WTC11 (cell line): Measurements from ENCODE around the gene DEFB132. TPM values are rescaled to one million over a fixed set of nuclear protein-coding genes. Genes with fewer than 3 reads are reported as not detected.
"Not testable (repeated sequence)": the region's sequence is repeated elsewhere in the genome, so short reads cannot be mapped to it uniquely, and the experiment has no call there.

Experiments
- ATAC-seq: fragments of 200-7000 bp; cut with Tn5 transposase; 2 replicates; pipeline ENCODE4 v1.10.0; 2021; ENCODE audit warnings: mild to moderate bottlenecking, moderate library complexity
- CTCF ChIA-PET: fragments of 300-600 bp; sonication (Branson Sonifier 250); formaldehyde crosslinking; loops from one replicate; lab custom pipeline; 2021; ENCODE audit warnings: antibody characterized with exemption; lab: Charles Lee
- POLR2A ChIA-PET: fragments of 350-600 bp; sonication (Branson Sonifier 250); formaldehyde crosslinking; loops from one replicate; lab custom pipeline; 2021; ENCODE audit warnings: antibody characterized with exemption; lab: Charles Lee
- DNase-seq: peaks from one replicate; pipeline ENCODE4 v3.0.0; 2021; ENCODE audit warnings: low spot score
- H3K27ac Mint-ChIP-seq: 2 replicates; pipeline ENCODE4 v1.8.0; 2021; ENCODE audit warnings: mixed read lengths
- H3K27me3 Mint-ChIP-seq: 2 replicates; pipeline ENCODE4 v1.8.0; 2021; ENCODE audit warnings: low read depth, mild to moderate bottlenecking, moderate library complexity, mixed read lengths
- H3K36me3 Mint-ChIP-seq: 2 replicates; pipeline ENCODE4 v1.8.0; 2021; ENCODE audit warnings: mixed read lengths
- H3K4me1 Mint-ChIP-seq: 2 replicates; pipeline ENCODE4 v1.8.0; 2022; ENCODE audit warnings: mixed read lengths
- H3K4me3 Mint-ChIP-seq: 2 replicates; pipeline ENCODE4 v1.8.0; 2021; ENCODE audit warnings: mild to moderate bottlenecking, moderate library complexity, mixed read lengths
- H3K9me3 Mint-ChIP-seq: 2 replicates; pipeline ENCODE4 v1.8.0; 2021; ENCODE audit warnings: mixed read lengths
- ATF6 ChIP-seq: sonication (generic); formaldehyde crosslinking; IDR thresholded peaks from 2 replicates; pipeline ENCODE4 v1.8.1; 2023; ENCODE audit warnings: mild to moderate bottlenecking, missing genetic modification reagents
- CDX4 ChIP-seq: fragments of 250-450 bp; sonication (Bioruptor Pico); IDR thresholded peaks from 2 replicates; pipeline ENCODE4 v1.9.0; 2021; ENCODE audit warnings: moderate library complexity, mild to moderate bottlenecking, inconsistent platforms, borderline replicate concordance
- CTCF ChIP-seq: fragments of 200-600 bp; IDR thresholded peaks from 2 replicates; pipeline ENCODE4 v1.8.0; 2022; ENCODE audit warnings: antibody characterized with exemption
- E2F4 ChIP-seq: sonication (generic); formaldehyde crosslinking; IDR thresholded peaks from 2 replicates; pipeline ENCODE4 v1.8.1; 2022; ENCODE audit warnings: low read depth, mild to moderate bottlenecking, moderate library complexity, missing genetic modification reagents, borderline replicate concordance
- E2F5 ChIP-seq: sonication (generic); formaldehyde crosslinking; IDR thresholded peaks from 2 replicates; pipeline ENCODE4 v1.8.1; 2022; ENCODE audit warnings: mild to moderate bottlenecking, moderate library complexity, missing genetic modification reagents
- FOXJ3 ChIP-seq: sonication (generic); formaldehyde crosslinking; IDR thresholded peaks from 2 replicates; pipeline ENCODE4 v1.9.0; 2021; ENCODE audit warnings: missing genetic modification reagents, mild to moderate bottlenecking, borderline replicate concordance
- GABPB1 ChIP-seq: sonication (generic); formaldehyde crosslinking; IDR thresholded peaks from 2 replicates; pipeline ENCODE4 v1.8.1; 2023; ENCODE audit warnings: mild to moderate bottlenecking, missing genetic modification reagents
- NR3C1 ChIP-seq: sonication (generic); formaldehyde crosslinking; conservative IDR thresholded peaks from 2 replicates; pipeline ENCODE4 v1.8.1; 2023; ENCODE audit warnings: low read depth, mild to moderate bottlenecking, missing genetic modification reagents
- PREB ChIP-seq: sonication (generic); formaldehyde crosslinking; IDR thresholded peaks from 2 replicates; pipeline ENCODE4 v1.8.1; 2022; ENCODE audit warnings: mild to moderate bottlenecking, missing genetic modification reagents, moderate library complexity, borderline replicate concordance
- RELA ChIP-seq: sonication (generic); formaldehyde crosslinking; IDR thresholded peaks from 2 replicates; pipeline ENCODE4 v1.8.1; 2022; ENCODE audit warnings: missing genetic modification reagents, mild to moderate bottlenecking, borderline replicate concordance
- SOX15 ChIP-seq: fragments of 250-450 bp; sonication (Bioruptor Pico); IDR thresholded peaks from 2 replicates; pipeline ENCODE4 v1.9.0; 2021; ENCODE audit warnings: mild to moderate bottlenecking
- ZNF512 ChIP-seq: sonication (generic); formaldehyde crosslinking; IDR thresholded peaks from 2 replicates; pipeline ENCODE4 v1.8.1; 2022; ENCODE audit warnings: missing genetic modification reagents, borderline replicate concordance
- ZNF671 ChIP-seq: fragments of 250-450 bp; sonication (Bioruptor Pico); IDR thresholded peaks from 2 replicates; pipeline ENCODE4 v1.8.0; 2021; ENCODE audit warnings: mild to moderate bottlenecking
- total RNA-seq: library from RNA; stranded (reverse); gene quantifications from 3 replicates; pipeline ENCODE4 v1.2.3, GENCODE V29; 2021

DEFB132 gene
- total RNA-seq, 1 experiment from 2014 or later, result not detected

- no peak for ATAC-seq
- no peaks in the 10 kb centered on the region for H3K36me3 Mint-ChIP-seq
- ChIA-PET POLR2A (no interaction called here), CTCF (no interaction called here)
- no peak for DNase-seq
- no peak overlapping the region for H3K27ac Mint-ChIP-seq
- H3K9me3 Mint-ChIP-seq, result peaks cover 8% of the 10 kb centered on the region
- no peaks in the 10 kb centered on the region for H3K4me1 Mint-ChIP-seq
- H3K27me3 Mint-ChIP-seq, result peaks cover 78% of the 10 kb centered on the region
- no peak overlapping the region for H3K4me3 Mint-ChIP-seq
- TF ChIP-seq ATF6 (CRISPR knock-in tag) (no peak), NR3C1 (CRISPR knock-in tag) (no peak), ZNF671 (CRISPR knock-in tag) (no peak), CDX4 (CRISPR knock-in tag) (no peak), E2F5 (CRISPR knock-in tag) (no peak), FOXJ3 (CRISPR knock-in tag) (no peak)
These were observed 36.2 kb upstream of the DEFB132 start for GRCh38 chr20:221258-221830.

GRCh38 chr20:225879-226278, 31.6 kb upstream of the DEFB132 start:
- ATAC-seq, POLR2A ChIA-PET, H3K4me1 Mint-ChIP-seq, H3K4me3 Mint-ChIP-seq, H3K27ac Mint-ChIP-seq, H3K36me3 Mint-ChIP-seq, DNase-seq, H3K9me3 Mint-ChIP-seq, CTCF ChIA-PET: not testable (repeated sequence)
- peaks cover 79% of the 10 kb centered on the region for H3K27me3 Mint-ChIP-seq

GRCh38 chr20:226958-227357, 30.6 kb upstream of the DEFB132 start, which contains the start of gene DEFB129:
TSS of gene DEFB129 (plus strand) at chr20:227258. CDS start at chr20:227289, 31 bp downstream.
- no peak within 1 kb of the TSS for H3K27ac Mint-ChIP-seq
- no peak for TF ChIP-seq ZNF512 (CRISPR knock-in tag)
- no peak for TF ChIP-seq RELA (CRISPR knock-in tag)
- no peak for TF ChIP-seq CTCF
- no peak within 1 kb of the TSS for H3K4me3 Mint-ChIP-seq
- ChIA-PET POLR2A (no interaction called here), CTCF (interaction anchor here (1.5 kb wide), 1 partner anchor 39 kb away, joined by 4 read pairs; no protein-coding TSS in a partner anchor)
- no peaks in the 10 kb centered on the region for H3K36me3 Mint-ChIP-seq
- no peak for ATAC-seq
- peaks cover 8% of the 10 kb centered on the region for H3K9me3 Mint-ChIP-seq
- no peaks in the 10 kb centered on the region for H3K4me1 Mint-ChIP-seq
- DNase-seq, result no peak
- peaks cover 78% of the 10 kb centered on the region for H3K27me3 Mint-ChIP-seq

GRCh38 chr20:227439-228105, 30.0 kb upstream of the DEFB132 start:
- H3K27ac Mint-ChIP-seq, result no peak overlapping the region
- CTCF ChIA-PET, result interaction anchor here (1.5 kb wide), 1 partner anchor 39 kb away, joined by 4 read pairs; no protein-coding TSS in a partner anchor
- H3K27me3 Mint-ChIP-seq, result peaks cover 80% of the 10 kb centered on the region
- TF ChIP-seq E2F4, result no peak
- TF ChIP-seq CTCF, result no peak
- no peak for TF ChIP-seq PREB (CRISPR knock-in tag)
- TF ChIP-seq SOX15, result no peak
- no peak for TF ChIP-seq GABPB1

More at GRCh38 chr20:227439-228105, 30.0 kb upstream of the DEFB132 start:
- H3K4me1 Mint-ChIP-seq, result no peaks in the 10 kb centered on the region
- no peaks in the 10 kb centered on the region for H3K36me3 Mint-ChIP-seq
- H3K9me3 Mint-ChIP-seq, result peaks cover 8% of the 10 kb centered on the region
- H3K4me3 Mint-ChIP-seq, result no peak overlapping the region
- ATAC-seq (no peak), DNase-seq (no peak)
- POLR2A ChIA-PET, result no interaction called here
